Measurements from ENCODE around the gene ITPK1.

Gene ITPK1

DNA sequence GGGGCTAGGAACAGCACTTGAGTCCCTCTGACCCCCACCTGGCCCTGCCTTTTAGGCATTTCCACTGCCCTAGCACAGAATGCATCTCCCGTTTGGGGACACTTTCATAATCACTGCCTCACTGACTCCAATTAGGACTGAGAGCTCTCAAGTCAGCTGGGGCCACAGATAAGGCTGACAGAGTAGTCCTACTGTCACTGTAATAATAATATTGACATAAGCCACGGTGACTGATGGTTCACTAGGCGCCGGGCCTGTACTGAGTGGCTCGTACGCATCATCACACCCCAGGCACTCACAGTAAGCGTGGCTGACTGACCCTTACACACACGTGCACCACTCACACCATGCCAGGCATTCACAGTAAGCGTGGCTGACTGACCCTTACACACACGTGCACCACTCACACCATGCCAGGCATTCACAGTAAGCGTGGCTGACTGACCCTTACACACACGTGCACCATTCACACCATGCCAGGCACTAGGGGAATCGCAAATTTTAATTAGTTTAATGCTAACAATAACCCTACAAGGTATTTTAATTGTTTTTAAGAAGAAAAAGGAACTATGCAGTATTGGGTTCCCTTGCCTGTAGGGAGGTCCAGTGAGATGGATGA is 105.1 kb downstream of the ITPK1 start:
- DNase-seq (ENCODE audit: low read depth in 2 of 2) = no peak

DNA sequence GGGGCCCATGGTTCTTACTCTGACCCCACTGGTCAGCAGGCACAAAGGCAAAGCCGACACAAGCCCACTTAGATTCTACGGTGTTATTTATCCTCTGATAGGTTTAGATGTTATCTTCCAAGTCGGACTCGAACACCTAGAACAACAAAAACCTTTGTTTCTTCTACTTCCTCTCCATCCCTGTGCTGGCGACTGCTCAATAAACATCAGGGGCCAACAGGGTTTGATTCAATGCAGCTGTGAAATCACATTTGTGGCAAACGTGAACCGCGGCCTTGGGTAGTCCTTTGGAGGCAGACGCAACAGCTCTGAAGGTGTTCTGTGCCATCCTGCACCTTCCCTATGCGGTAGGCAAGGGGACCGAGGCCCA is 105.6 kb downstream of the ITPK1 start:
- no peak for DNase-seq (ENCODE audit: low read depth in 2 of 2)

DNA sequence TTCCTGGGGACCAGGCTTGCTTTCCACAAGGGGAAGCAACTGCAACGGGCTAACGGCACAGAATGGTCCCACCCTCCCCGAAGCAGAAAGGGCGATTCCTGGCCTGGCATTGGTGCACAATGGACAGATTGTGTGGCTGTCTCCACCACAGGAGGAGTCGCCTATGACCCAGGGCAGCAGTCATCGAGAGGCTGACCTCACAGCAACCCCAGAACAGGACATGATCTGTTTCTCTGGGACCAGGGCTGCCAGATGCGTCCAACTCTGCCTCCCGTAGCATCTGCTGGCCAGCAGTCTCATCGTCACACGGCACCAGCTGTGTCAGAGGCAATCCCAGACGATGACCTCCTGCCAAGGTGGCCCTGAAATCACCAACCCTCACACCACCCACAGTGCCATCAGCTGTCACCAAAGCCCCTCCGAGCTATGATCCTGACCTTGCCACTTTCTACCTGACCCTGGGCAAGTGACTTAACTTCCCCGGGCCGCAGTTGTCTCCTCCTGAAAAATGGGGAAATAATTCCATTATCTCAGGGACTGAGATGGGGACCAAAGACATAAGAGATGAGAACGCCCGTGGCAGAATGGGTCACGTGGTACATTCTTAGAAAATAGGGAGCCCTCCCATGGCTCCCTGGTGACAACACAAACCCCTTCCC is 106.1 kb downstream of the ITPK1 start:
- no peak for DNase-seq (ENCODE audit: low read depth in 2 of 2)

DNA sequence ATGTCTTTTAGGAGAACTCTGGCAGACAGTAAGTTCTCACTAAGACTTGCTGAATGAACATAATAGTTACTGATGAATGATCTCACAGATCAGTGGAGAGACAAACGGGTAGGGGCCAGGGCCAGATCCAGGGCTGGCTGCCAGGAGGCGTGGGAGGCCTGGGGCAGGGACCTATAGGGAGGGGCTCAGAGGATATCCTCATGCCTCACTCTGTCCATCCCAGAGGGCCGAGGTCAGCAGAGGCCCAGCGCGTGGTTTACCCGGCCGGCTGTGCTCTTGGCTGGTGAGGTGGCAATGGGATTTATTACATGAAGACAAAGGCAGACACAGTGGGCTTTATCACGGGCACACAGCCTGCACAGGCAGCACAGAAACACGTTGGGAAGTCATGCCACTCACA is 107.3 kb downstream of the ITPK1 start:
- no peak for DNase-seq (ENCODE audit: low read depth in 2 of 2)

DNA sequence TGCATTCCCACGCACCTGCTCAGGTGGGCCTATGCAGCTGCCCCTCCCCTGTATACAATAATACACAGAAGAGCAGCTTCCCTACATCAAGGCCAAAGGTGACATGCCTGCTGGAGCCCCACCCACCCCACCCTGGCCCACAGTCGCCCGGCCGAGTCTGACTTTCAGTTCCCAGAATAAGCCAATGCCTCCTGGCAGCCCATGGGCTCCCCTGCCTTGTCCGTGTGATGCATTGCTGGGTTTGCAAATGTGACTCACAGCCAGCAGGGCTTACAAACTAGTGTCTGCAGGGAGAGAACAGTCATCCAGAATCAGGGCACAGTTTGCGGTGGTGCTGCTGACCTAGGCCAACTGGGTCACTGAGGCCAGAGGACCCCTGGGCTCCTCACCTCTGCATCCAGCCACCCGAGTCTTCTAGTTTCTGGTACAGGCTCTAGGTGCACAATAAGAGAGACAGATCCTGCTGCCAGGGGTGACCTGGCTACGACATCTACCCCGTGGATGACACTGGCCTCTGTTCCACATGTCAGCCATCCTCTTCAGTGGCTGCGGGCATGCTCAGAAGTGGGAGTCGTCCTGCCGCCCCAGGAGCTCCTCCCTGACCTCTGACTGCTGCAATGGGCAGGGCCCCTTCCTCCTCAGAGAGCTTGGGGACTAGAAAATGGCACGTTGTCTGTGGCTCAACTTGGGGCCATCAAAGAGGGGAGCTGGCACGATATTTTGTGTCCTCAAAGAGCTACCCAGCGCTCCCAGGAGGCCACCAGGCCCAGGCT is 108.3 kb downstream of the ITPK1 start:
- no peak for DNase-seq (ENCODE audit: low read depth in 2 of 2)

DNA sequence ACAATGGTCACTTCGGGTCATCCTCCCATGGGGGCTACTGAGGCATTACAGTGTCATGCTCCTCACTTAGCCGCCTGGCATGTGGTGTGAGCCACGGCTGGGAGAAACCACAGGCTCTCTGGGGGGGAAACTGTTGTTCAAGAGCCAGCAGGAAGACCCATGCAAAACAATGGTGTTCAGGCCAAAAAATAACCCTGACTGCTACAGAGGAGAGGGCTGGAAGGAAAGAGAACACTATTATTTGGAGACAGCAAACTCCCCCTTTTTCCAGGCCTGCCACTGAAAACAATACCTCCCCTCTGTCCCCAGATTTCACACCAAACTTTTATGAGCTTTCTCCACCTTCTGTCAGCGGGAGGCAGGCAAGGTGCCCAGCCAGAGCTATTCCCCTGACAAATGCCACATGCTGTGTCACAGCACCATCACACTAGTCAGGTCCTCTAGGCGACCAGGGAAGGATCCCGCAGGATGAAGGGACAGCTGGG is 109.1 kb downstream of the ITPK1 start:
- DNase-seq (ENCODE audit: low read depth in 2 of 2) = no peak

DNA sequence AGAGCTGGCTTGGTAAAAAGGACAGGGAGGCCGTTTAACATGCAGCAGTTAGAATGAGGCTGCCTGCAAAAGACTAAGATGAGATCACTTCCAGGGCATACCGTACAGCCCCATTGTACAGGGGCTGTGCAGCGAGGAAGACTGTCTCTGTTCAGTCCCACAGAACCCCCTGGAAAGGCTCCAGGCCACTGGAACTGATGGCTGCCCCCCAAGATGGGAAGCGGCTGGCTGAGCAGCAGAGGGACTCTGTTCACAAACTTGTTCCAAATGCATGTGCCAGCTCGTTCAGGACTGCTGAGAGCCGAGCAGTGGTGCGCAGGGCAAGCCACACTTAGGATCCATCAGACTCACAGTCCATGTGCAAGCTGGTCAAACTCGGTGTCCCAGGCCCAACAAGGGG is 109.9 kb downstream of the ITPK1 start:
- no peak for DNase-seq (ENCODE audit: low read depth in 2 of 2)

DNA sequence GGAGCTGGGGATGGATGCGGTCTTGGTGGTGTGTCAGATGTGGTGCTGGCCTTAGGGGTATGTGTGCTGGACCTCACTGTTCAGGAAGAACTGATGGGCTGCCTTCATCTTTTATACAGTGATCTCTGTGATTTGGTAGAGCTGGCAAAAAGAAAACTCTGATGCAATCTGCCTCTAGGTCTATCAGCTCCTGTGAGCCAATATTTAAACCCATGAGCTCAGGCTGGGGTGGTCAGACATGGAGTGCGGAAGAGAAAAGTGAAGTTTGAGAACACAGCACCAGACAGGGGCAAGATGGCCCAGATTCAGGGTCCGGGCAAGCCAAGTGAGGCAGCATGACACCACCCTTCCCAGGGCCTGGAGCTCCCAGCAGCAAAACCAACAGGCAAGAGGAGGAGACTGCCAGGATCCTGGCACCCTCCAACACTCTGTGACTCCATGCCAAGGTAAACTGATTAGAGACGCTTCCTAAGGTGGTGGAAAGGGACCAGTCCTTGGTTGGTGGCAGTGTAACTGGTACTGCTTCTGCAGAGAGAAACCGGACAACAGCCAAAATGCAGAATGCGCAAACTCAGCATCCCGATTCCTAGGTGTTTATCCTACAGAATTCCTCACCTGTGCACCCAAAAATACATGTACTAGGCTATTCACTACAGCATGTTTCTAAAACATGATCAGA is 110.5 kb downstream of the ITPK1 start:
- no peak for DNase-seq (ENCODE audit: low read depth in 2 of 2)

DNA sequence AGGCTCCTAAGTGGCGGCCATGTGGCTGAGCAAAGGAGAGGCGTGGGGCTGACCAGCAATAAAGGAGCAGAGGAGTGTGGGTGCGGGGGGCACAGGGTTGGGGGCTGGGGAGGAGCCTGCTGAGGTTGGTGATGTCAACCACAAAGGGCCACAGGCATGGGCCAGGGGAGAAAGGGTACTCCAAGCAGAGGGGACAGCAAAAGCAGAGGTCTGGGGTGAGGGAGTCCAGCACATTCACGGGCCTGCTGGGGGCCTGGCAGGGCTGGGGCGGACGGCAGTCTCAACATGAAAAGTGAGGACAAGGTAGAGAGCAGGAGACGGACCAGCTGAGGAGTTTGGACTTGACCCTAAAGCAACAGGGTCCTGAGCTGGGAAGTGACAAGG is 111.0 kb downstream of the ITPK1 start:
- no peak for DNase-seq (ENCODE audit: low read depth in 2 of 2)

DNA sequence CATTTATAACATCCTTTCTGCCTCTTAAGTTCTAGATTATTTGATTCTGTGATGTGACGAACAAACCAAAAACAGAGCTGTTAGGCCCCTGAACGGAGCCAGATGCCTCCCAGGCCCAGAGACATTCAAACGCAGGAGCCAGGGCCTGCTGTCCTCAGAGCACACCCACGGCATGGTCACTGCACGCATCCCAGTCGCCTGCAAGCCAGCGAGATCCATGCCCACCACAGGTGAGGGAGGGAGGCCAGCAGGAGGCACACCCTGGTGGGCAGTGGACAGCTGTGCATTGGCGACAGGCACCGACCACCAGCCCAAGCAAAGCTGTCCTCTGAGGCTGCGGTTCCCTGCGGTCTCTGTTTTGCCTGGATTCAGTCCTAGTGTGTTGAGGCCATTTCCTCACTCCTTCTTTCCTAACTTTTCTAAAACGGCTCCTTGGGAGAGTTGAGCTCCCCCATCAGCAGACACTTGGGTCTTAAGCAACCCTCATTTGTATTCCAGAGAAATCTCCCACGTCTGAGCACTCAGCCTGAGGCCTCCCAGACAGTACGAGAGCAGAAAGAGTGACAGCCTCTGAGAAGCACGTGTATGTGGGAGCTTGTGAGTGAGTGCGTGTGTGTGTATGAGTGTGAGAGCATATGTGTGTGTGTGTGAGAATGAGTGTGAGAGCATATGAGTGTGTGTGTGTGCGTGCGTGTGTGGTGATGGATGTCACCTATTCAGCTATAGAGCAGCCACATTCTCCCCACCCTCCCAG is 111.6 kb downstream of the ITPK1 start:
- no peak for DNase-seq (ENCODE audit: low read depth in 2 of 2)

DNA sequence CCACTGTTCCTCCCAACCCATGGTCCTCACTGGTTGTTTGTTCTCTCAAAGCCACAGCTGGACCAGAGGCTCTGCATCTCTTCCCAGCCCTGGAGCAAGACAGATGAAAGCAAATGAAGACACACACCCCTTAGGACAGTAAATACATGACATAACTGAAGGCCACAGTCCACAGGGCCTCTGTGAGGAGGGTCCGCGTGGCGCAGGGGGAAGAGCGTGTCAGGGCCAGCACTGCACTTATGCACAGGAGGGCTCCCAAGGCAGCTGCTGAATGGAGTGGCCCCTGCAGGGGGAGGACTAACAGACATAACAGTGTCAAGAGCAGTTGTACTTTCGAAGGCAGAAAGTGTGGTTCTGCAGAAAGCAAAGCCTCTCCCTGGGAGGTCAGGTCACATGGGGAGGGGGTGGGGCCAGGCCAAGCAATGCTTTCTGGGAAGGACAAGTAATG is 112.8 kb downstream of the ITPK1 start:
- DNase-seq (ENCODE audit: low read depth in 2 of 2) = no peak

DNA sequence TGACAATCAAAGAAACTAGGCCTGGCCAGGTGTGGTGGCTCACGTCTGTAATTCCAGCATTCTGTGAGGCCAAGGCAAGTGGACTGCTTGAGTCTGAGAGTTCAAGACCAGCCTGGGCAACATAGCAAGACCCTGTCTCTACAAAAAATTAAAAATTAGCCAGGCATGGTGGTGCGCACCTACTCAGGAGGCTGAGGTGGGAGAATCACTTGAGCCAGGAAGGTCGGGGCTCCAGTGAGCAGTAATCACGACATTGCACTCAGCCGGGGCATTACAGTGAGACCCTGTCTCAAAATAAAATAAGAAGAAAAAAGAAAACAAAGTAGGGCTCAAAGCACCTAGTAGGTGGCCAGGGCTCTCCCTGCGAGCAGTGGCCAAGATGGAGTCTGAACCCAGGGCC is 113.7 kb downstream of the ITPK1 start:
- no peak for DNase-seq (ENCODE audit: low read depth in 2 of 2)

DNA sequence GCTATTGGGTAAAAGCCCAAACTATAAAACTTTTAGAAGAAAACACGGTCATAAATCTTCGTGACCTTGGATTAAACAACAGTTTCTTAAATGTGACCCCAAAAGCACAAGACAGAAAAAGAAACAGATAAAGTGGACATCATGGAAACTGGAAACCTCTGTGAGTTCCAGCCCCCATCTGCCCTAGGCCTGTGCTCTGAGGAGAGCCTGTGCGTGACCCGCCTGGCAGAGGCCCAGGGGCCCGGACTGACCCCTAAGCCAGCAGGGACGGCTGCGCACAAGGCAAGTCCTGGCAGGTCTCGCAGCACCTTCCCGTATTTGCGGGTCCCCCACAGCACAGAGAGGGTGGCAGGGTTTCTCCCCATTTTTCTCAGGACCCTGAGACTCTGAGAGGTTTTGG is 116.8 kb downstream of the ITPK1 start:
- no peak for DNase-seq (ENCODE audit: low read depth in 2 of 2)

DNA sequence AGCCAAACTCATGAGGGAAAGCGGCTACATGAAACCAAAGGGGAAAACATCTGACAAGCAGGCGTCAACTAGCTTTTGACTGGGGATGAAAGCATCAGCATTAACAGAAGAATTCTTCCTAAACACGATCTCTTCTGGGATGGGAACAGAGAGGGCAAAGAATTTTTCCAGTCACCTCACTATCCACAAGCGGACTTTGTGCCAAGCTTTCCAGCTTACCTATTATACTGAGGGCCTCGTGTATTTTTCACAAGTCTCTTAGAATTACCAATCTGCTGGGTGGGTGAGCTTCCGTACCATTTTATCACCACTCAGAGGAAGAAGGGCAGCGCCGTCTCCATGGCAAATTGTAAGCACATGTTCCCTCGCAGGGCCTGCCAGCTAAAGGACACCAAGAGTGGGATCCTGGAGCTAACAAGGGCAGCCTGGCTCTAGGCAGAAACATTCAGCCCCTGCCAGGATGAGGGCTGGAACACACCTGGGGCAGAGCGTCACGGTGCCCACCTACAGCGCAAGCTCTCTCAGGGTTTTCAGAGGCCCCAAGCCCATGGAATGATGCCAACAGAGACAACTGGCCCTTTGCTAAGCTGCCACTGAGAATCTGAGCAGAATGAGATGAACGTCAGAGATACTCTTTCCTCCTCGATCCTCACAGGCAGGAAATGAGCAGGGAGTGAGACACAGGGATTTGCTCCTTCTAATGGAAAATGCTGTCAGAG is 118.2 kb downstream of the ITPK1 start:
- DNase-seq (ENCODE audit: low read depth in 2 of 2) = no peak

DNA sequence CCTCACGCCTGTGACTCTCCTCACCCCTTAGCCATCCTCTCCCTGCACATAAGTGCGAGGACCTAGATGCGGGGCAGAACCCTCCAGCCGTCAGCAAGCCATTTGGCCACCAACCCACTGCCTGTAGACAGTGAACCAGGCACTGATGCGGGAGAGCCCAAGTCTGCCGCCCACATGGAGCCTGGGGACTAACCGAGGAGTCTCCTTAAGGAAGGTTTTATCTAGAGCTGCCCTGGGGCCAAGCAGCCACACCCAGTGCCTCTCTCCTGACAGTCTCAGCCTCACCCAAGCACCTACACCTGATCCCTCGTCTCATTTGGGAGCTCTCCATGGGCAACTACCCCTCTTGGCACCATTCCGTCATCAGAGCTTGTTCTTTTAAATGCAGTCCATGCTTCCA is 120.1 kb downstream of the ITPK1 start:
- DNase-seq (ENCODE audit: low read depth in 2 of 2) = no peak

DNA sequence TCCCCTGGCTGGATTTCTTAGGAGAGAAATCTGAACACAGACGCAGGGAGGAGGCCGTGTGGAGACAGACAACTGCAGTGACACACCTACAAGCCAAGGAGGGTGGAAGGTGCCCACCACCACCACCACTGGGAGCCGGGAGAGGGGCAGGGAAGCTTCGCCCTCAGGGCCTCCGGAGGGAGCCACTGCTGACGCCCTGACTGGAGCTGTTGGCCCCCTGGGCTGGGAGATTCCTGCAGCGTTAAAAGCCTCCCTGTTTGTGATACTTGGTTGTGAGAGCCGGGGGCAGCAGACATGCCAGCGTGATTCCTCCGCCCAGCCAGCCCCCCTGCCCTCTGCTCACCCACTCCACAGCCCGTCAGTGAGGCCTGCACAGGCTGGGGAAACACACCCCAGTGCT is 120.8 kb downstream of the ITPK1 start:
- no peak for DNase-seq (ENCODE audit: low read depth in 2 of 2)

DNA sequence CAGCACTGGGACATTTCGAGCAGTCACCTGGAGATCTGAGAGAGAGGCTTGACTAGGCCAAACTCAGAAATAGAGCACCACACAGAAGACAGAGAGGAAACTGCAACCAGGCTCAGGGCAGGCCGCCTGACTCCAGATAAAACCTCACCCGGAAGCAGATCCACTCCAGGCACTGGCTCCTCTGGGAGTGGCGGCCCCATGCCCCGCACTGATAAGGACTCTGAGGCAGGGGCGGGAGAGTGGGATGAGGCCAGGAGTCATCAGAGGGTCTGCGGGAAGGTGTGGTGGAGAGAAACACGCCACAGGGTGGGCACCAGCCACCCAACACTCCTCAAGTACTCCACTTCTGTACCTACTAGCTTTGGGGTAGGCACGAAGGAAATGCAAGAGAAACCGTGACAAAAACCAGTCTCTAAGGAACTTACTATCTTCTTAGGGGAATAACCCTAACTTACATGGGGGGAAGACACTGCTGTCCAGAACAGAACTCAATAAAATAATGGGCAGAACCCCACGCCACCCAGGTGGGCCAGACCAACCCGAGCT is 121.5 kb downstream of the ITPK1 start:
- no peak for DNase-seq (ENCODE audit: low read depth in 2 of 2)

DNA sequence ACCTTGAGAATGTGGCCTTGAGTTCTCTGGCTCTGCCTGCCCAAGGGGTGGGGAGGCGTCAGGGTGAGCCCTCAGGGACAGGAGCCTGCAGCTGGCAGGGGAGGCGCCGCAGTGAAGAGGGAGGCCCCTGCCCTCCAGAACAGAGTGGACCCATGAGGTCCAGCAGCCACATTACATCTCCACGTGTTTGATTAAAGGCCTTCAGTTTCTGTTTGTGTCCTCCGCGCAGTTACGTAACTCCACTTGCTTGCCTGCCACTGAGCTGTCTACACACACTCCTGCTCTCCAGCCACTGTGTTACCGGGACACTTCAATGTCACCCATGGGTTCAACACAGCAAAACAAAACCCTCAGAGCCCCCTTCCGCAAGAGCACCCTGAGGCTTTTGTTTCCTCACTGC is 122.4 kb downstream of the ITPK1 start:
- DNase-seq (ENCODE audit: low read depth in 2 of 2) = no peak

DNA sequence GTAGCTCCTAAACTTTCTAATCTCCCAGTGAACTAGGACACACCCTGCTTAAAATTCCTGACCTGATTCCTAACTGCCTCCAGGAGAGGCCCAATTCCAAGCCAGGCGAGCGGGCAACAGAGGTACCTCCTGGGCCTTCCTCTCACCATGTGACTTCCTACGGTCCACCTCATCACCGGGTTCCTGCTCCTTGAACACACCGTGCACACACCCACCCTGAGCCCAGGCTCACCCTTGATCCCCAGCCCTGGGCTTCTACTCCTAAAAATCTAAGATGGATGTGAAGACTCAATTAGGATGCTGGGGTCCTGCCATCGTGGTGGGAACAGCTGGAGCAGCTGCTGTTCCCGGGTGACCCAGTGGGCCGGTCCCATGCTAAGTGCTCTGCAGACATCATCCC is 124.2 kb downstream of the ITPK1 start:
- no peak for DNase-seq (ENCODE audit: low read depth in 2 of 2)

DNA sequence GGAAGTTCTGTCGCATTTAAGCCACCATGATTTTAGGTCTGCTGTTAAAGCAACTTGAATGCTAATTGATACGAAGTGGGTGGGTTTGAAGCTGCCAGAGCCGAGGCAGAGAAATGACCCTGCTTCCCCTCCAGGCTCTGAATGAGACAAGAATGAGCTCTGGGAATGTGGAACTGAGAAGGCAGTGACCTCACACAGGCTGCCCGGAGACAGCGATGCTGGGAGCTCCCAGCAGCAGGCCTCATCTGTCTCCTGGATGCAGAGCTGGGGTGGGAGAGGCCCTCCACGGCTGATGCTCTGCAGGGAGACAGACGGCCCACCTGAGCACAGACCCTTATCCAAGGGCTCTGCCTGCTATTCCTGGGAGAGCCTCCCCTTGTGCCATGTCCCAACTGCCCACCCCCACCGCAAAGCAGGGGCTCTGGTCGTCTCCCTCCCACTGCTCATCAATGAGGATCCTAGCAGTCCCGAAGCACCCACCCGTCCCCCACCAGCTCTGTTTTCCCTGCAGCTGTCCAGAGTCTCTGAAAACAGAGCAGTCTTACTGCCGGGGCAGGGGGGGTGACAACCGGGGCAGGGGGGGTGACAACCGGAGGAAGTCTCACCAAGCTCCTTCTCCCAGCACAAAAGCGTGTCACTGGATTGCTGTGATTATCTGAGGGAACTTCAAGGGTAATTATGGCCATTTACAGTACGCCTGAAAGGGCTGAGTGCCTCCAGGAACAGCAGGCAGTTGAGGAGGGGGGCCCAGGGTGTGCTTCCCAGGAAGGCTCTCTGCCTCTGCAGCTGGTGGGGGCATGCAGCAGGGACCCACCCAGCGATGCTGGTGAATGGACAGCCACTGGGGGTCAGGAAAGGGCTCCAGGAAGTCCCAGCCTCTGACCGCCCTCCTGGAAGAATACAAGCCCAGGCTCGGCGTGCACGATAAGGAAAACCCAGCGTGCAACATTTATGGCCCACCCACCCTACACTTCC is 125.0 kb downstream of the ITPK1 start:
- DNase-seq (ENCODE audit: low read depth in 2 of 2) = no peak

Measured in stimulated activated CD4-positive, alpha-beta T cell treated with anti-CD3 and anti-CD28 coated beads, Interleukin-1b, Interleukin-23, amount 100 ng/mL, for 4 hours (primary cell).